Measurements from ENCODE around the gene CBFA2T2.
"Not testable (repeated sequence)": the region's sequence is repeated elsewhere in the genome, so short reads cannot be mapped to it uniquely, and the experiment has no call there.

CBFA2T2 gene

DNA sequence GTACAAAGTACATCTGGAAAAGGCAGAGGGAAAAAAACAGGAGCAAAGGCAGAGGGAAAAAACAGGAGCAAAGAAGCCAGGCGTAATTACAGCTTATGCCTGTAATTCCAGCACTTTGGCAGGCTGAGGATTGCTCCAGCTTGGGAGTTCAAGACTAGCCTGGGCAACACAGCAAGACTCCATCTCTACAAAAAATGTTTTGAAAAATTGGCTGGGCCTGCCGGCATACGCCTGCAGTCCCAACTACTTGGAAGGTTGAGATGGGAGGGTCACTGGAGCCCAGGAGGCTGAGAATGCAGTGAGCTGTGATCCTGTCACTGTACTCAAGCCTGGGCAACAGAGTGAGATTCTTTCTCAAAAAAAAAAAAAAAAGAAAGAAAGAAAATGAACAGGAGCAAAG lies 19.0 kb upstream of the CBFA2T2 start:
- no peak for DNase-seq (ENCODE audit: low spot score)

DNA sequence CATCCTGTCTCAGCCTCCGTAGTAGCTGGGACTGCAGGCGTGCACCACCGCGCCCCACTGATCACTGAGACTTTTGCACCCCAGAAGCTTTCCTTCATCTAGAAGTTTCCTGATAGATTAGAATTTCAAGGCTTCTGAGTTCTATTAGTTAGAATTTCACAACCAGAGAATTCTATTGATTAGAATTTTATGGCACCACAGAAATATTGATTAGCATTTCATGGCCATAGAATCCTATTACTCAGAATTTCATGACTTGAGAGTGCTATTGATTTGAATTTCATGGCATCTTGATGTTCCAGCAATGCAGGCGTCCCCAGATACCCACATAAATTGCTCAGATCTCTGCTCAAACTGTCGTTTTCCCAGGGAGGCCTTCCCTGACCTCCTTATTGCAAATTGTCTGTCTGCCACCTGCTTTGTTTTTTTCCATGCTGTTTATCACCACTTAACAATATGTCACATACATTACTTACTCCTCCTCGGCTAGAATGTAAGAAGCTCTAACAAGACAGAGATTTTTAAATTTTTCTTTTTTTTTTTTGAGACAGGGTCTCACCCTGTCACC lies 16.9 kb upstream of the CBFA2T2 start:
- no peak for DNase-seq (ENCODE audit: low spot score)

DNA sequence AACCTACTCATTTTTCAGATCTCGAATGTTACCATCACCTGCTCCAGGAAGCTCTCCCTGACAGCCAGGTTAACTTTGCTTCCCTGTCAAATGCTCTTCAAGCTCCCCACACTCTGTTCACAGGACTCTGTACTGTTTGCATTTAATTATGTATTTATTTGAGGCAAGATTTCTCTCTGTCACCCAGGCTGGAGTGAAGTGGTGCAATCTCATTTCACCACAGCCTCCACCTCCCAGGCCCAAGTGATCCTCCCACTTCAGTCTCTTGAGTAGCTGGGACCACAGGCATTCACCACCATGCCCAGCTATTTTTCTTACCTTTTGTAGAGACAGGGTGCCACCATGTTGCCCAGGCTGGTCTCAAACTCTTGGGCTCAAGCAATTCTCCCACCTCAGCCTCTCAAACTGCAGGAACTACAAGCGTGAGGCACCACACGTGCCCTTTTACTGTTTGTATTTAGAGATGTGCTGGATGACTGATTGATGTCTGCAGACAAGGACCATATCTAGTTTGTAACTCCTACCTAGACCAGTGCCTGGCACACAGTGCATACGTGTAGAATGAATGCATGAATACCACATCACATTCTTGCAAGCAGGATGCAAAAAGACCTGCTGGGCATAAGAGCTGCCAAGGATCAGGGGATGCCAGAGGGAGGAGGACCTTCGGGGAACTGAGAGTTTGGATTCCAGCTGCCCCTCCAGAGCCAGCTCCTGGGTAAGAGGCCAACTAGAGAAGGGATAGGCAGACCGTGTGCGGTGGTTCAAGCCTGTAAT lies 15.6 kb upstream of the CBFA2T2 start:
- DNase-seq (ENCODE audit: low spot score), result no peak

DNA sequence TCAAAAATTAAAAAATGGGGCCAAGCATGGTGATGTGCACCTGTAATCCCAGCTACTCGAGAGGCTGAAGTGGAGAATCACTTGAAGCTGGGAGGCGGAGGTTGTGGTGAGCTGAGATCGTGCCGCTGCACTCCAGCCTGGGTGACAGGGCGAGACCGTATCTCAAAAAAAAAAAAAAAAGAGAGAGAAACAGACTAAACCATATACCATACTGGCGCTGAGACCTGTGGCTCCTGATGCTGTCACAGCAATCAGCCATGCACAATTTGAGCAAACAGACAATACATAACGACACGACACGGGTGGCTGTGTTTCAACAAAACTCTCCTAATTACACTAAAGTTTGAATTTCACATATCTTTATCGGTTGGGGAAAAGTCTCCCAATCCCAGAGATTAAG lies 14.9 kb upstream of the CBFA2T2 start:
- no peak for DNase-seq (ENCODE audit: low spot score)

DNA sequence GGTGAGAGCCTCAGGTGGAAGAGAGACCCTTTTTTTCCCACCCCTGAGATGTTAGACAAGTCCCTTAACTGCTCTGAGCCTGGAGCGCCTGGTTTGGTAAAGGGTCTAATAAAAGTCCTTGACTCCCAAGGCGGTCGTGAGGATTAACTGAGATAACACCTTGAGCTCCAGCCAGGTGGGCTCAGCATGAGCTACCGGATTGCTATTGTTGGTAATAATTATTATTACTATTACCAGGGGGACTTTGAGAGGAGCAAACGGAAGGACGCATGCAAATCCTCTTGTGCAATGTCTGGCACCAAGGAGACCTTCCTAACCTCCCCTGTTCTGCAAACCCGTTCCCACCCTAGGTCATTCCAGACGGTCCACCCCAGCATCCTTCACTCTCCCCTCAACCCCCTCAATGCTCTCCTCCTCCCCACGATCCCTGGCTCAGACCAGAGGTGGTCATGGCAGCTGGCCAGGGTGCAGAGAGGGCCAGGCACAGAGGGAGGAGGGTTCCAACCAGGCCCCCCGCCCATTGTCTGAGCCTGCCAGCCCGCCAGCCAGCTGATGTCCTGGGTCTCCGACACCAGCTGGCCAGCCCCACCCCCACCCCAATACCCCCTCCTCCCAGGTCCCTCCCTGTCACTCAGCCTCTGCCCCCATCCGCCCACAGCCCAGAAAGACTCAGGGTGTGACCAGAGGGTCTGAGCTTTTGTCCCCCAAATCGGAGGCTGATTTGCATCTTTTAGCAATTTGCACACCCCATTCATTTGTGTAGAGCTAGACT lies 14.3 kb upstream of the CBFA2T2 start:
- DNase-seq (ENCODE audit: low spot score), result no peak

DNA sequence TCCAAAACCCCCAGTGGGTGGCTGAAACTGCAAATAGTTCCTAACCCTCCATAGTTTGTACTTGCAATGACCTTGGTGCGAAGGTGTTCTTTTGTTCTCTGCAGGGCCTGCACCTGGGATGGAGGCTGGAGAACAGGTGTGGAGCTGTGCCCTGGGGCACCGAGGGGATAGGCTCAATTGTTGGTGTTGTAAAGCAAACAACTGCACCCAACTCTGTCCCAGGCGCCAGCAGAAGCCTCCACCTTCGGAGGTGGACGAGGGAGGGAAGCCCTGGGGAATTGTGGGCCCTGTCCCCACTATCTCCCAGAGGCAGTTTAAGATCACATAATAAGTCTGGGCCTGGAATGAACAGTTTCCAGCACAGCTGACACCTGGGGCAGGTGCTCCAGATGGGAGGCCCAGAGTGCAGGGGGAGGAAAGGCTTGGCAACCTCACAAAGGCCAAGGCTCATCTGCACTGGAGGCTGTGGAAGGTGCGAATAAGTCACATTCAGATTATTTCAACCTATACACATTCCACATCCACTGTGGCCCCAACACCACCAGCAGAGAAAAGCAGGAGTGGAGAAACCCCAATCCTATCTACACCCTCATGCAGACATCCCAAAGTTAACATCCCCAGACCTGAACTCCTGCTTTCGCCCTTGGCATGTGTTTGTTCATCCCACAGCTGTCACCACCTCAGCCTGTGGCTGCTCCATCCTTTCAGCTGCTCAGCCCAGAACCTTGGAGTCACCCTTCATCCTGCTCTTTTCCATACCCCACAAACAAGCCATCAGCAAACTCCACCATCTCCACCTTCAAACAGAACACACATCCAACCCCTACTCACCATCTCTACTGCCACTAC lies 12.3 kb upstream of the CBFA2T2 start:
- DNase-seq (ENCODE audit: low spot score), result no peak

DNA sequence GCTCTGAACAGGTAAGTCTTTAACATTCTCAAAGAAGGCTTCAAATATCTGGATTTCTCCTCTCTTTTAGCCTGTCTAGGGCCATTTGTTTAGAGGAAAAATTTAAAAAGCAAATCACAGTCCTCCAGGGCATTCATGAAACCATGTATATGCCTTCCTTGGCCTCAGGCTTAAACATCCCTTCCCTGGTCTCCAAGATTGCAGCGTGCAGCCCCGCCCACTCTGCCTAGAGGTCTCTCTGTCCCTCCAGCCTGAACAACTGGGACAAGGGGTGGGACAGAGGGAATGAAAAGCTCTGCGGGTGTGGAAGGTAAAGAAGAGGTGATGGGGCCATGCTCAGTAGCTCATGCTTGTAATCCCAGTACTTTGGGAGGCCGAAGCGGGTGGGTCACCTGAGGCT lies 9.8 kb upstream of the CBFA2T2 start:
- no peak for DNase-seq (ENCODE audit: low spot score)

DNA sequence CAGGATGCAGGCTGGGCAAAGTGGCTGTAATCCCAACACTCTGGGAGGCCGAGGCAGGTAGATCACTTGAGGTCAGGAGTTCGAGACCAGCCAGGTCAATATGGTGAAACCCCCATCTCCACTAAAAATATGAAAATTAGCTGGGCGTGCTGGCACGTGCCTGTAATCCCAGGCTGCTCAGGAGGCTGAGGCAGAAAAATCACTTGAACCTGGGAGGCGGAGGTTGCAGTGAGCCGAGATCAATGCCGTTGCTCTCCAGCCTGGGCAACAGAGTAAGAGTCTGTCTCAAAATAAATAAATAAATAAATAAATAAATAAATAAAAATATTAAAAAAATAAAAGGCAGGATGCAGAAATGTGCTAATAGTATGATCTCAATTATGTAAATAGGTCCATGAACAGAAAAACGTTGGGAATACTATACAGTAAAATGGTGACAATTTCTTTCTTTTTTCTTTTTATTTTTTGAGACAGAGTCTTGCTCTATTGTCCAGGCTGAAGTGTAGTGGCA lies 8.4 kb upstream of the CBFA2T2 start:
- no peak for DNase-seq (ENCODE audit: low spot score)

DNA sequence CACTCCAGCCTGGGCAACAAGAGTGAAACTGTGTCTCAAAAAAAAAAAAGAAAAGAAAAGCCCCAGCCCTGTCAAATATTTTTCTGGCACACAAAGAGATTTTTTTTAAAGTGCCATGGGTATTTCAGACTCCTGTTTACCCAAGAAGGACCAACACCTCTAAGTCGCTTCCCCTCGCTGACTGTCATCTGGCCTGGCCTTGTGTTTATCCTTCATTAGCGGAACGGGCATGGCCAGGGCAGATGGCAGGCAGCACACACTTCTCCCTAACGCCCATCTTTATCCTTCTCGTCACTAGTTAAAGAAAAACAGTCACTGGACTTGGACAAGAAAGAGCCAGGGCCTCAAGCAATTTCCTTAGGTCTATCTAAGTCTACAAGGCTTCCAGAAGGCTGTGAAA lies 7.3 kb upstream of the CBFA2T2 start:
- DNase-seq (ENCODE audit: low spot score), result no peak

DNA sequence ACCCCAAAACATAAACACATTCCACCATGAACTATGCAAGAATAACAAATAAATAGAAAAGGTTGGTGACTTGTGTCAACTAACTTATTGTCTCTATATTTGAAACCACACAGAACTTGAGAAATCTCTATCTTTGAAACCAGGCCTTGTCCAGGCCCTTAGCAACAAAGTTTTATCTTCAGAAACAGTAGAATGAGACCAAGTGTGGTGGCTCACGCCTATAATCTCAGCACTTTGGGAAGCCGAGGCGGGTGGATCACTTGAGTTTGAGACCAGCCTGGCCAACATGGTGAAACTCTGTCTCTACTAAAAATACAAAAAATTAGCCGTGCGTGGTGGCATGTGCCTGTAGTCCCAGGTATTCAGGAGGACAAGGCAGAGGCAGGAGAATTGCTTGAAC lies 6.7 kb upstream of the CBFA2T2 start:
- not testable (repeated sequence) for DNase-seq (ENCODE audit: low spot score)

DNA sequence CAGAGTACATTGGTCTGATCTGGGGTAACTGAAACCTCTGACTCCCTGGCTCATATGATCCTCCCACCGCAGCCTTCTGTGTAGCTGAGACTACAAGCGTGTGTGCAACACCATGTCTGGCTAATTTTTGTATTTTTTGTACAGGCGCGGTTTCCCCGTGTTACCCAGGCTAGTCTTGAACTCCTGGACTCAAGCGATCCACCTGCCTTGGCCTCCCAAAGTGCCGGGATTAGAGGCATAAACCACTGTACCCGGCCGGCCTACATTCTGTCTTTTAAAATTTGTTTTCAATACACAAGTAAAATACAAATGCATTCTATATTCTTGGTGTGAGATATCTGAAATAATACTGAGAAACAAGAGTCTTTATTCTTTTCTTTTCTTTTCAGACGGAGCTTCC lies 1.7 kb upstream of the CBFA2T2 start:
- no peak for DNase-seq (ENCODE audit: low spot score)

DNA sequence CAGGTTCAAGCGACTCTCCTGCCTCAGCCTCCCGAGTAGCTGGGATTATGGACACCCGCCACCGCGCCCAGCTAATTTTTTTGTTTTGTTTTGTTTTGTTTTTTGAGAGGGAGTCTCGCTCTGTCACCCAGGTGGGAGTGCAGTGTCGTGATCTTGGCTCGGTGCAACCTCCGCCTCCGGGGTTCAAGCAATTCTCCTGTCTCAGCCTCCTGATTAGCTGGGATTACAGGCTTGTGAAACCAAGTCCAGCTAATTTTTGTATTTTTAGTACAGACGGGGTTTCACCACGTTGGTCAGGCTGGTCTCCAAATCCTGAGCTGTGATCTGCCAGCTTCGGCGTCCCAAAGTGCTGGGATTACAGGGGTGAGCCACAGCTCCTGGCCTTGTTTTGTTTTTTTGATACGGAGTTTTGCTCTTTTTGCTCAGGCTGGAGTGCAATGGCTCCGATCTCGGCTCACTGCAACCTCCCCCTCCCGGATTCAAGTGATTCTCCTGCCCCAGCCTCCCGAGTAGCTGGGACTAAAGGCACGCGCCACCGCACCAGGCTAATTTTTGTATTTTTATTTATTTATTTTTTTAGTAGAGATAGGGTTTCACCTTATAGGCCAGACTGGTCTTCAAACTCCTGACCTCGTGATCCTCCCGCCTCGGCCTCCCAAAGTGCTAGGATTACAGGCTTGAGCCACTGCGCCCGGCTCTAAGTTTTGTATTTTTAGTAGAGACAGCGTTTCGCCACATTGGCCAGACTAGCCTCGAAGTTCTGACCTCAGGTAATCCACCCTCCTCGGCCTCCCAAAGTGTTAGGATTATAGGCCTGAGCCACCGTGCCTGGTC lies 1.0 kb upstream of the CBFA2T2 start:
- DNase-seq (ENCODE audit: low spot score), result not testable (repeated sequence)

DNA sequence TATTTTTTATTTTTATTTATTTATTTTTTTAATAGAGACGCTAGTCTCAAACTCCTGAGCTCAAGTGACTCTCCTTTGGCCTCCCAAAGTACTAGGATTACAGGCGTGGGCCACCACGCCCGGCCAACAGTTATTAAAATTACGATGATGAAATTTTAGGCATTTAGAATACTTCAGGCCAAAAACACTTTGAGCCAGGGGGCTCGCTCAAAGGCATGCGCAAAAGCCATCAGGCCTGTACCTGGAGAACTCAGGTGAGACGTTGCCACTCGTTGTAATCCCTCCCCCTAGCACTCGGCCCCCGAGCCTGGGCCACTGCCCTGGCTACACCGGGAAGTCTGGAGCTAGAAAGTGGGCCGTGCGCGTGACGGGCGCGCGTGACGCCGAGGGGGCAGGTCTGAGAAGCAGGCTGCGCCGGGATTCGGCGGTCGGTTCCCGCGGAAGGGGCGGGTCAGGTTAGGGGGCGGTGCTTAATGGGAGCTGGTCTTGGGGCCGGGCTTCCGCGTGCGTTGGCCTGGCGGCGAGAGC lies 337 bp upstream of the CBFA2T2 start:
- DNase-seq (ENCODE audit: low spot score), result peak; percentile 99

DNA sequence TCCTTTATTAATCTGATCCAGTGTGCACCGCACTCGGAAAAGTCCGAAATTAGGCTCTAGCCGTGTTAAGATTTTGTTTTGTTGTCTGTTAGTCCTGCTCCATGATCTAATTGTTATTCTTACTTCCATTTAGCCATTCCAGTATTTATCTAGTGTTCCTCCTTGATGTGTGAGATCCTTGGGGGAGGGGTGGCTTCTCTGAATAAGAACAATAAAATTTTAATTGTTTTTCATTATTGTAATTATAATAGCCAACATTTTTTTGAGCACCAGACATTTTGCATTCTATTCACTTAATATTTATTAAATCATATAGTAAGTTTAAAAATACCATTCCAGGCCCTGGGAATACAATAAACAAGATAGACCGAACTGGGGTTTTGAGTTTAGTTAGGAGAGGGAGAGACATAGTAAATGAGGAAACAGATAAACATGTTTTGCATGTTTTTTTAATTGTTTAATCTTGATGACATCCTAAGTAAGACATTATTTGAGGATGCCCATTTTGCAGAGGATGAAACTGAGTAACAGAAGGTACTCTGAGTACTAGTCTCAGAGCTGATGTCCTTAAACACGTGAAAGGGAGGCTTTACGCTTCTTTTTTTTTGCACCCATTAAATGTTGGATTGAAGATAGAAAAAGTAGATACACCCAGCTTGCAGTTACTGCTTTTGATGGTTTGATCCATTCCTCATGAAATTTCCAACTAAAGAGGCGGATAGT lies 1.2 kb downstream of the CBFA2T2 start:
- no peak for DNase-seq (ENCODE audit: low spot score)

DNA sequence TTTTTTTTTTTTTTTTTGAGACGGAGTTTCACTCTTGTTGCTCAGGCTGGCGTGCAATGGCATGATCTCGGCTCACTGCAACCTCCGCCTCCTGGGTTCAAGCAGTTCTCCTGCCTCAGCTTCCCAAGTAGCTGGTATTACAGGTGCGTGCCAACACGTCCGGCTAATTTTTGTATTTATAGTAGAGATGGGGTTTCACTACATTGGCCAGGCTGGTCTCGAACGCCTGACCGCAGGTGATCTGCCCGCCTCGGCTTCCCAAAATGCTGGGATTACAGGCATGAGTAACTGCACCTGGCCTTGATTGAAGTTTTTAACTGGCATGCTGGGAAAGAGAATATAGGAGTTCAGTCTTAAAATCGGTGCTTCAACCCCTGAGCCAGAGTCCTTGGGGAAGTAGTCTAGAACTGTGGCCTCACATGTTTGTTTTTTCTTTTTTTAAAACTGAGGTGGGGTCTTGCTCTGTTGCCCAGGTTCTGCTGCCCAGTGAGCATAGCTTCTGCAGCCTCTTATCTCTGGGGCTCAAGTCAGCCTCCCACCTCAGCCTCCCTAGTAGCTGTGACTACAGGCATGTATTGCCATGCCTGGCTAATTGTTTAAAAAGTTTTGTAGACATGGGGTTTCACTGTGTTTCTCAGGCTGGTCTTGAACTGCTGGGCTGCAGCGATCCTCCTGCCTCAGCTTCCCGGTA lies 3.3 kb downstream of the CBFA2T2 start:
- no peak for DNase-seq (ENCODE audit: low spot score)

DNA sequence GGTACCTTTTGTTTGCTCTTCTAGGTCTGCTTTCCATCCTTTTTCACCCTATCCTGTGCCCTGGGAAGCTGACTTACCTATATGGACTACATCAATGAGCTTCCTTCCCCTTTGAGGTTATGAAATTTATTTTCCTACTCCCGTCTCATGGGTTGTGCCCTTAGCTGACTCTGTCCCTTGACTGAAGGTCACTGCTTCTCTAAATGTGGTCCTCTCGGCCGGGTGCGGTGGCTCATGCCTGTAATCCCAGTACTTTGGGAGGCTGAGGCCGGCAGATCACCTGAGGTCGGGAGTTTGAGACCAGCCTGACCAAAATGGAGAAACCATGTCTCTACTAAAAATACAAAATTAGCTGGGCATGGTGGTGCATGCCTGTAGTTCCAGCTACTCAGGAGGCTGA lies 6.9 kb downstream of the CBFA2T2 start:
- not testable (repeated sequence) for DNase-seq (ENCODE audit: low spot score)

DNA sequence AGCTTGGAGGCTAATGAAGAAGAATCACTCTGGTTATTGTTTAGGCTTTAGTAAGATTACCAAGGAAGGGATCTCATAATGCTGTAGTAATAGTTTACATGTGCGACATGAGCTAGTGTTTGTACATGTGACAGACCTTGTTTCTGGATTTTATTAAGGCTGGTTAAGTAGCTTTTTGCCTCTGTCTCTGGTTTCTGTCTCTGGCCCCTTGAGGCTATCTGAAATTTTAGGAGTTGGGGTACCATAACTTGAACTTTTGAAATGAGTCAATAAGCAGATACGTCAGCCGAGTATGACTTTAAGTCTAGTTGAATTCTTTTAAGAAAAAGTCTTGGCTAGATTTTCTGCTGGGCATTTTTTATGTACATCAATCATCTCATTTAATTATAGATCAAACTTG lies 9.5 kb downstream of the CBFA2T2 start:
- no peak for DNase-seq (ENCODE audit: low spot score)

DNA sequence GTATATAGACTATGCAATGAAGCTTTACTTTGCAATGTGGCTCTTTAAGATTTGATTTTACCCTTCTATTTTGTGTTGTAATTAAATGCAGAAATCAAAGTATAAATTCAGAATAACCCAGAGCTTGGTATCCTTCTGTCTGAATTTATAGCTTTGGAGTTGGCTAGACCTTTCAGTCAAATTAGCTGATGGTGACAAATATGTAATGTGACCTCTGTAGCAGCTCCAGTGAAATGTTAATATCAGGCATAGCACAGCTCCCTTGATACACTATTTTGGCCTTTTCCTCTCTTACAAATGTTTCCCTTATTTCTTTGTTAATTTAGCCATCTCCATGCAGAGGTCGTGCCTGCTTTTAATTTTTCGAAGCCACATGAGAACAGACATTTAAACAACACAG lies 11.1 kb downstream of the CBFA2T2 start:
- DNase-seq (ENCODE audit: low spot score), result no peak

DNA sequence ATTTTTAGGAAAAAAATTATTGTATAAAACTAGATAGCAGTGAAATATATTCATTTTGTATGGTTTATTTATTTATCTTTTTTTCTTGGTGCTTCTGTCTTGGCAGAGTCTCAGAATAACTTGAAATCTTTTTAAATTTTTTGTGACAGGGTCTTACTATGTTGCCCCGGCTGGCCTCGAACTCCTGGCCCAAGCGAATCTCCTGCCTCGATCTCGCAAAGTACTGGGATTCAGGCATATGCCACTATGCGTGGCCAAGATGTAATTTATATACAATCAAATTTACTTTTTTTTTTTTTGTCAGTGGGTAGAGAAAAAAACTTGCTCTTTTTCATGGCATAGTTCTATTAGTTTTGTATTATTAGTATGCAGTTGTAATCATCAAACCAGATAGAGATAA lies 13.7 kb downstream of the CBFA2T2 start:
- no peak for DNase-seq (ENCODE audit: low spot score)

DNA sequence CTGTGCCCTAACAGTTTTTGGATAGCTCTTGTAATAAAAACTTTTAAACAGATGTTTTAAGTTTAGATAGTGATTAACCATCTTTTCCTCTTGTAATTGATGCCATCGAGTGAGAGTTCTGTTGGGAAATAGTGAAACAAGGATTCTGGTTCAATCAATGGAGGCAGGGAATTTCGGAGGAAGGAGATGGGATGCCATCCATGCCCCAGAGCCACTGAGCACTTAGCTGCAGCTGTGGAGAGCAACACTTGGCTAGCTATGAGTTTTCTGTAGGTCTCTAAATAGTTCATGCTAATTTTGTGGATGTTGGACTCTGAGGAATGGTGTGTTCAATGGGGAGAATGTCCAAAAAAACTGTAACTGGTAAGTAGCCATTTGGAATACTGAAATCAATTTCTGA lies 16.7 kb downstream of the CBFA2T2 start:
- no peak for DNase-seq (ENCODE audit: low spot score)

All from AG08395 (cell line).